SH-SY5Y (cell line): ENCODE results near the gene SLC7A10.

ENCODE experiments used
- GATA2 ChIP-seq: IDR thresholded peaks from 2 replicates; pipeline ENCODE4 v1.6.1; 2011; ENCODE audit warnings: mild to moderate bottlenecking, low read depth, low read length
- GATA3 ChIP-seq: IDR thresholded peaks from 2 replicates; pipeline ENCODE4 v1.6.1; 2011; ENCODE audit warnings: low read depth, mild to moderate bottlenecking, low read length, moderate library complexity

DNA sequence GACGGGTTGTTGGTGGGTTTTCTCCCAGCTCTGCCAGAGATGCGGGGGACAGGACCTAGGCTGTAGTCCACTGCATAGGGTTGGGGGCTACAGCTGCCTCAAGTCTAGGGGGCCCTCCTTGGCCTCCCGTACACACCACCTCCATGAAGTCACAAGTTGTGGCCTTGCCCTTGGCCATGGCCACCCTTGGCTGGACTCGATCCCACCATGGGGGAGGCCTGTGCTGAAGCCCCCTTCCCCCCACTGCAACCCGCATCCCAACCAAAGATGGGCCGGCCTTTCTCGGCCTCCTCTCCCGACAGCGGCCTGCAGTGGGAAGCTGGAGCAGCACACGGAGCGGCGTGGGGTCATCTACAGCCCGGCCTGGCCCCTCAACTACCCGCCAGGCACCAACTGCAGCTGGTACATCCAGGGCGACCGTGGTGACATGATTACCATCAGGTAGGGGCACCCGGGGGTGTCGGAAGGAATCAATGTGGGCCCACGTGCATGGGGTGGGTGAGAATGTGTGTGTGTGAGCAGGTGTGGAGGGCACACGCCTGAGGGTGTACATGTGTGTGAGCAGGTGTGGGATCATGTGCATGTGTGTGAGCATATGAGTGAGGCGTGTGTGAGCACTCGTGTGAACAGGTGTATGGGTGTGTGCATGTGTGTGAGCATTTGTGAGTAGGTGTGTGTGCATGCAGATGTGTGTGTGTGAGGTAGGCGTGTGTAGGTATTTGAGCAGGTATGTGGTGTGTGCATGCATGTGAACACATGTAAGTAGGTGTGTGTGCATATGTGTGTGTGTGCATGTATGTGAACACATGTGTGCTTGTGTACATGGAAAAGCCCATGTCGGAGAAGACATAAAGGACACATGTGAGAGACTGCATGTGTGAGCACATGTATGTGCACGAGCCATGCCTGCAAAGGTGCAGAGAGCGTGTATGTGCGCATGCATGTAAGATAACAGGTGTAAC lies 22.8 kb downstream of the SLC7A10 start:
- TF ChIP-seq GATA2, result no peak
- no peak for TF ChIP-seq GATA3
